OCI-LY1 (cell line): ENCODE results near the gene FKBP11.

Source experiments
- H2AFZ ChIP-seq: fragments of 200-600 bp; sonication (generic), shearing (Covaris generic); 2 replicates; pipeline ENCODE4 v1.6.0; 2014; ENCODE audit warnings: antibody characterized with exemption, mild to moderate bottlenecking, low read length
- H3F3A ChIP-seq: fragments of 200-600 bp; sonication (generic), shearing (Covaris generic); 2 replicates; pipeline ENCODE4 v1.6.0; 2014; ENCODE audit warnings: mild to moderate bottlenecking, antibody characterized with exemption, low read length, moderate library complexity; ENCODE audit not compliant: insufficient read depth
- H3K27ac ChIP-seq: fragments of 200-600 bp; sonication (generic); 2 replicates; pipeline ENCODE4 v1.5.1; 2014; ENCODE audit warnings: low read length, mixed run types, mild to moderate bottlenecking, low read depth; ENCODE audit not compliant: poor library complexity, severe bottlenecking
- H3K27me3 ChIP-seq: fragments of 200-600 bp; sonication (generic); 2 replicates; pipeline ENCODE4 v1.6.0; 2014; ENCODE audit warnings: antibody characterized with exemption, mild to moderate bottlenecking, low read length, moderate library complexity; ENCODE audit not compliant: insufficient read depth
- H3K36me3 ChIP-seq: fragments of 200-600 bp; sonication (generic); 2 replicates; pipeline ENCODE4 v1.6.1; 2014; ENCODE audit warnings: mild to moderate bottlenecking, antibody characterized with exemption, low read length, moderate library complexity, mixed read lengths; ENCODE audit not compliant: insufficient read depth
- H3K4me1 ChIP-seq: fragments of 200-600 bp; sonication (generic); 2 replicates; pipeline ENCODE4 v1.5.1; 2014; ENCODE audit warnings: mild to moderate bottlenecking, low read length, moderate library complexity; ENCODE audit not compliant: insufficient read depth, severe bottlenecking
- H3K4me2 ChIP-seq: fragments of 200-600 bp; sonication (generic), shearing (Covaris generic); 2 replicates; pipeline ENCODE4 v1.6.1; 2014; ENCODE audit warnings: low read length
- H3K4me3 ChIP-seq: fragments of 200-600 bp; sonication (generic); 2 replicates; pipeline ENCODE4 v1.5.1; 2014; ENCODE audit warnings: low read length, low read depth, mild to moderate bottlenecking, mixed read lengths; ENCODE audit not compliant: poor library complexity, severe bottlenecking
- H3K79me2 ChIP-seq: fragments of 200-600 bp; shearing (Covaris generic); 2 replicates; pipeline ENCODE4 v1.6.1; 2016; ENCODE audit warnings: mixed run types, low read length, mixed read lengths; ENCODE audit not compliant: insufficient read depth
- H3K9ac ChIP-seq: fragments of 200-600 bp; sonication (generic), shearing (Covaris generic); 2 replicates; pipeline ENCODE4 v1.6.1; 2014; ENCODE audit warnings: mild to moderate bottlenecking, low read length, mixed read lengths
- H3K9me2 ChIP-seq: fragments of 200-600 bp; sonication (generic), shearing (Covaris generic); 2 replicates; pipeline ENCODE4 v1.6.1; 2014; ENCODE audit warnings: low read depth, mild to moderate bottlenecking, low read length, mixed read lengths
- H3K9me3 ChIP-seq: fragments of 200-600 bp; shearing (Covaris generic); 2 replicates; pipeline ENCODE4 v1.6.1; 2014; ENCODE audit warnings: low read length, mixed read lengths
- H4K20me1 ChIP-seq: fragments of 200-600 bp; sonication (generic), shearing (Covaris generic); 2 replicates; pipeline ENCODE4 v1.6.0; 2016; ENCODE audit warnings: mild to moderate bottlenecking, low read length; ENCODE audit not compliant: insufficient read depth
- EZH2 ChIP-seq: fragments of 200-600 bp; sonication (generic), shearing (Covaris generic); IDR thresholded peaks from 2 replicates; pipeline ENCODE4 v1.8.0; 2017; ENCODE audit warnings: borderline replicate concordance, mixed run types, mild to moderate bottlenecking, antibody characterized with exemption, low read length, moderate library complexity, mixed read lengths
- TF ChIP-seq, protein P1 (sequence below): fragments of 200-600 bp; sonication (generic), shearing (Covaris generic); IDR thresholded peaks from 2 replicates; pipeline ENCODE4 v1.5.1; 2017; ENCODE audit warnings: mild to moderate bottlenecking, antibody characterized with exemption, low read length, moderate library complexity, mixed read lengths

Gene FKBP11

DNA sequence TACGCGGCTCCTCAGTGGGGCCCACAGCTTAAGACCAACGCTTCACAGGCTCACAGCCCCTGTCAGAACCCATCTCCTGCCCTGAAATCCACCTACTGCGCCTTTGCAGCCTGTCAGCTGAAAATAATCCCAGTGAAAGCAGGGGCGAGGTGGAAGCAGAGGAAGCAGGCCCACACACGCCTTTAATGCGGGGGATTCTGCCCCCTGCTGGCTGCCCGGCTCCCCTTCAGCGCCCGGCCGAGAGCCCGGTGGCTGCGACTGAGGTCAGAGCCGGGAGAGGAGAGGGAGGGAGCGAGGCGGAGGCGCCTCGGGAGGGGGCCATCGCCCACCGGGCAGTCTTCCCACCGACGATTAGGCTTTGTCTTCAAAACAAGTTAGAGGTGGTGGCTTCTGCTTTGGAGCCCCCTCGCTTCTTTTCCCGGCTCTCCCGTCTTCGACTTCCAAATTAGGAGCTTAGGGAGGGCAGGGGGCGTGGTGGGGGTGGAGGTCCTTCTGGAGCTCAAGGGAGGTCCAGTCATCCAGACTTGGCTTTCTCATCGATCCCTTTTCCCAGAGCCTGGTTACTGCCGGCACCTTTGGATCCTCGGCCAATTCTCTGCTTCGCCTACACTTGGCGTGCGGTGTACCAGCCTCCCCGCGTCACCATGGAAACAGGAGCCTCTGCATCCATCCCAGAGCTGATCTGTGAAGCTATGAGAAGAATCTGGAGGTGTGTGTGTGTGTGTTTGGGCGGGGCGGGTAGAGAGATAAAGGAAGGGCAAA, 34.5 kb downstream of the FKBP11 start:
- Histone ChIP-seq H3K4me1 (no peaks in the 10 kb centered on the region), H3K36me3 (no peaks in the 10 kb centered on the region; the same call in 1 of the 2 replicates), H4K20me1 (no peaks in the 10 kb centered on the region), H3K27ac (no peak overlapping the region), H3K4me2 (no peak overlapping the region), H3K4me3 (no peak overlapping the region), H2AFZ (no peak overlapping the region), H3F3A (no peaks in the 10 kb centered on the region), H3K9me3 (no peaks in the 10 kb centered on the region), H3K9me2 (no peaks in the 10 kb centered on the region), H3K27me3 (no peaks in the 10 kb centered on the region; the same call in 1 of the 2 replicates), H3K79me2 (no peaks in the 10 kb centered on the region), H3K9ac (no peak overlapping the region)
- TF ChIP-seq, protein P1, sequence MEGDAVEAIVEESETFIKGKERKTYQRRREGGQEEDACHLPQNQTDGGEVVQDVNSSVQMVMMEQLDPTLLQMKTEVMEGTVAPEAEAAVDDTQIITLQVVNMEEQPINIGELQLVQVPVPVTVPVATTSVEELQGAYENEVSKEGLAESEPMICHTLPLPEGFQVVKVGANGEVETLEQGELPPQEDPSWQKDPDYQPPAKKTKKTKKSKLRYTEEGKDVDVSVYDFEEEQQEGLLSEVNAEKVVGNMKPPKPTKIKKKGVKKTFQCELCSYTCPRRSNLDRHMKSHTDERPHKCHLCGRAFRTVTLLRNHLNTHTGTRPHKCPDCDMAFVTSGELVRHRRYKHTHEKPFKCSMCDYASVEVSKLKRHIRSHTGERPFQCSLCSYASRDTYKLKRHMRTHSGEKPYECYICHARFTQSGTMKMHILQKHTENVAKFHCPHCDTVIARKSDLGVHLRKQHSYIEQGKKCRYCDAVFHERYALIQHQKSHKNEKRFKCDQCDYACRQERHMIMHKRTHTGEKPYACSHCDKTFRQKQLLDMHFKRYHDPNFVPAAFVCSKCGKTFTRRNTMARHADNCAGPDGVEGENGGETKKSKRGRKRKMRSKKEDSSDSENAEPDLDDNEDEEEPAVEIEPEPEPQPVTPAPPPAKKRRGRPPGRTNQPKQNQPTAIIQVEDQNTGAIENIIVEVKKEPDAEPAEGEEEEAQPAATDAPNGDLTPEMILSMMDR = peak; percentile 95
- TF ChIP-seq EZH2 = no peak

DNA sequence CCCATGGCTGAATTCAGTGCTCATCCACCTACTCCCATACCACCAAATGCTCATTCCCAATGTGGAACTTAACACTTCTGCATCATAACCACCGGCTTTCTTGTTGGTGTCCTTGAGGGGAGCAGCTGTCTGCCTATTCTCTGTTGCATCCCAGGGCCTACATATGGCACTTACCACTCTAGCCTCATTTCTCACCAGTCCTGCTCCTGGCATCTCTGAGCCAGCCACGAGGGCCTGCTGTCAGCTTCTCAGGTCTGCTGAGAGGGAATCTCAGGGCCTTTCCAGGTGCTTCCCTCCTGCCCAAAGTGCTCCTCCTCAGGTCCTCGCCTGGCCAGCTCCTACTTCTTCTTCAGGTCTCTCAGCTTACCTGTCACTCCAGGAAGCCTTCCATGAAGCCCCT, 35.6 kb downstream of the FKBP11 start:
- H3K4me3 ChIP-seq = no peak overlapping the region
- H3K4me2 ChIP-seq = no peak overlapping the region
- H3K4me1 ChIP-seq = no peaks in the 10 kb centered on the region
- no peaks in the 10 kb centered on the region for H3K79me2 ChIP-seq
- TF ChIP-seq, protein P1 = no peak
- no peak for TF ChIP-seq EZH2
- H3F3A ChIP-seq = no peaks in the 10 kb centered on the region
- no peak overlapping the region for H2AFZ ChIP-seq
- no peak overlapping the region for H3K27ac ChIP-seq
- no peaks in the 10 kb centered on the region for H3K9me2 ChIP-seq
- no peaks in the 10 kb centered on the region; the same call in 1 of the 2 replicates for H3K27me3 ChIP-seq
- H3K9ac ChIP-seq = no peak overlapping the region
- no peaks in the 10 kb centered on the region; the same call in 1 of the 2 replicates for H3K36me3 ChIP-seq
- H4K20me1 ChIP-seq = no peaks in the 10 kb centered on the region
- H3K9me3 ChIP-seq = no peaks in the 10 kb centered on the region

DNA sequence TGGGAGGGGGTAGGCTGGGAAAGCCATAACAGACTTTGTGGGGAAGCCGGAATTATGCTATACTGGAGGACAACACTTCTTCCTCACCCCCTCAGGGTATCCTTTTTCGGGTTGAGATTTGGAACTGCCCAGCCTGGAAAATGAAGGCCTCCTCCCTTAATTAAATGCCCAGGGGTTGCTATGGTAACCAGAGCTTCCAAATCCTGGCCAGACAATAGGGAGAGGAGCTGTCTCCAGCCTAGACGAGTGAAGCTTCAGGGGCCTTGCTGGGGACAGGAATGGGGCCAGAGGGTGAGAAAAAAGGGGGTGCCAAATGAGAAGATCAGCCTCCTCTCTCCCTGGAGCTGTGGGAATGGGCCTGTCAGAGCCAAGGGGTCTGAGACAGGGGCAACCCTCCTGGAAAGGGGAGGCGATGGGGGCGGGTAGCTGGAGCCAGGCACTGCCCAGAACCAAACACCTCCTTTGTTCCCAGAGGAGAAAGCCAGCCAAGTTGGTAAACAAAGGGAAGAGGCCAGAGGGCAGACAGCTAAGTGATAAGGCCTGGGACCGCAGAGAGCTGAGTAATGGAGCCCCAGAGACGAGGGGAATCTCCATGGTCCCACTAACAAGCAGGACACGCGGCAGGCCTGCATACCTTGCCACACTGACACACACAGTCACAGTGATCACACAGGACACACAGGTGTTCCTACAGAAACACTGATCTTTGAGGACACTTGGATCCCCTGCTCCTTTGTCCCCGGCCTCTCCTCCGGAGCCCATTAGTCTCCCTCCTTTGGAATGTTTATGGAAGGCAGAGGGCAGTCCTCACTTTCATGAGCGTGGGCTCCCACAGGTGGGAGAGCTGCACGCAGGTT, 41.8 kb downstream of the FKBP11 start:
- Histone ChIP-seq H3K4me3 (no peak overlapping the region), H3K4me1 (no peaks in the 10 kb centered on the region), H2AFZ (no peak overlapping the region), H3K27ac (no peak overlapping the region), H4K20me1 (no peaks in the 10 kb centered on the region), H3K9me3 (no peaks in the 10 kb centered on the region), H3K79me2 (no peaks in the 10 kb centered on the region), H3K9ac (no peak overlapping the region), H3F3A (no peaks in the 10 kb centered on the region), H3K27me3 (peaks cover 13% of the 10 kb centered on the region; the same call in 1 of the 2 replicates), H3K36me3 (no peaks in the 10 kb centered on the region; the same call in 1 of the 2 replicates), H3K9me2 (no peaks in the 10 kb centered on the region), H3K4me2 (no peak overlapping the region)
- TF ChIP-seq EZH2 = no peak
- TF ChIP-seq, protein P1 = no peak
